ENCODE measurements around the gene ZNF221. TPM values are rescaled to one million over a fixed set of nuclear protein-coding genes. Genes with fewer than 3 reads are reported as not detected.

Gene ZNF221
- total RNA-seq, 1 experiment from 2014 or later = 2.8 TPM

DNA sequence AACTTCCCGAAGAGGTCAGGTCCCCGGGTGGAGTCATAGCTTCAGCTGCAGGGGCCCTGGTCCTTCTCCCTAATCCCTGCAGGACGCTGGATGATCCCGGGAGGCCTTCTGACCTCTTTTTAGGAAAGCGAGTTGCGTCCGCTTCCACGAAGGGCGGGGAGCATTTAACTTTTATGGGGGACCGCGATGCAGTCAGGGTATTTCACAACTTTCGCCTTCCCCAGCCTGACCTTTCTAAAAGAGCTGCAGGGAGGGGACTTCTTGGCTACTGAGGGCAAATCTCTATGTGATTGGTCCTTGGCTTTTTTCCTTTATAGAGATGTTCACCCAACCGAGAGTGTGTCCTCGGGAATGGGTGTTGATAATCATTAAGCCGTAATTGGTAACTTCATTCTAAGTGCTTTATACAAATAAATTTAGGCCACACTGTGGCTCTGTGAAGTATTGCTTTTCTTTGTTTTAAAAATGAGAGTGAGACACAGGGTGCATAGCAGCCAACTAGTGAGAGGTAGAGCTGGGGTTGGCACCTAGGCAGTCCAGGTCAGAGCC is 52.5 kb downstream of the ZNF221 start:
- no peak for DNase-seq (ENCODE audit: low read depth, low spot score)
- no TSS peak for BruUV-seq (replicated peaks)
- CTCF ChIA-PET = no interaction called here

DNA sequence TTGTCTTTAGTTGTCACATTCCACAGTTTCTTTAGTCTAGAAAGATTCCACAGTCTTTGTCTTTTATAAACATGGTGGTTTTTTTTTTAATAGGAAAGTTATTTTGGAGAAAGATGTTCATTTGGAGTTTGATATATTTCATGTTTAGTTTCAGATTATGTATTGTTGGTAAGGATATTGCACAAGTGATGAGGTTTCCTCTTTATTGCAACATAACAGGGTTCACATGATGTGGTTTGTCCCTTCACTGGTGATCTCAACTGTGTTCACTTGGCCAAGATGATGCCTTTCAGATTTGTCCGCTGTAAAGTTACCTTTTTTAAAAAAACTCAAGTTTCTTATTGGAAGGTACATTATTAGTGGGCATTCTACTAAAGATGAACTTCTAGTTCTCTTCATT is 54.9 kb downstream of the ZNF221 start:
- no peaks in the 10 kb centered on the region; the same call in none of the 2 replicates for H3K4me1 ChIP-seq (ENCODE audit: control insufficient read depth, insufficient read depth, low read length)
- intact Hi-C loops (cut with micrococcal nuclease; ENCODE audit: unreplicated experiment) (no loop called here), in situ Hi-C loops (cut with HindIII; ENCODE audit: low pct_unique_long_range_greater_than_20kb, low sequenced_read_pairs) (no loop called here)
- TF ChIP-seq POLR2AphosphoS5 (IDR thresholded peaks at IDR 0.05; ENCODE audit: low read depth, low read length) (no peak), SIN3A (IDR thresholded peaks at IDR 0.05; ENCODE audit: borderline replicate concordance, insufficient read depth, low read depth, low read length) (no peak), TCF7L2 (IDR thresholded peaks at IDR 0.05; ENCODE audit: low read depth, low read length) (no peak)
- TF ChIP-seq, protein P1, sequence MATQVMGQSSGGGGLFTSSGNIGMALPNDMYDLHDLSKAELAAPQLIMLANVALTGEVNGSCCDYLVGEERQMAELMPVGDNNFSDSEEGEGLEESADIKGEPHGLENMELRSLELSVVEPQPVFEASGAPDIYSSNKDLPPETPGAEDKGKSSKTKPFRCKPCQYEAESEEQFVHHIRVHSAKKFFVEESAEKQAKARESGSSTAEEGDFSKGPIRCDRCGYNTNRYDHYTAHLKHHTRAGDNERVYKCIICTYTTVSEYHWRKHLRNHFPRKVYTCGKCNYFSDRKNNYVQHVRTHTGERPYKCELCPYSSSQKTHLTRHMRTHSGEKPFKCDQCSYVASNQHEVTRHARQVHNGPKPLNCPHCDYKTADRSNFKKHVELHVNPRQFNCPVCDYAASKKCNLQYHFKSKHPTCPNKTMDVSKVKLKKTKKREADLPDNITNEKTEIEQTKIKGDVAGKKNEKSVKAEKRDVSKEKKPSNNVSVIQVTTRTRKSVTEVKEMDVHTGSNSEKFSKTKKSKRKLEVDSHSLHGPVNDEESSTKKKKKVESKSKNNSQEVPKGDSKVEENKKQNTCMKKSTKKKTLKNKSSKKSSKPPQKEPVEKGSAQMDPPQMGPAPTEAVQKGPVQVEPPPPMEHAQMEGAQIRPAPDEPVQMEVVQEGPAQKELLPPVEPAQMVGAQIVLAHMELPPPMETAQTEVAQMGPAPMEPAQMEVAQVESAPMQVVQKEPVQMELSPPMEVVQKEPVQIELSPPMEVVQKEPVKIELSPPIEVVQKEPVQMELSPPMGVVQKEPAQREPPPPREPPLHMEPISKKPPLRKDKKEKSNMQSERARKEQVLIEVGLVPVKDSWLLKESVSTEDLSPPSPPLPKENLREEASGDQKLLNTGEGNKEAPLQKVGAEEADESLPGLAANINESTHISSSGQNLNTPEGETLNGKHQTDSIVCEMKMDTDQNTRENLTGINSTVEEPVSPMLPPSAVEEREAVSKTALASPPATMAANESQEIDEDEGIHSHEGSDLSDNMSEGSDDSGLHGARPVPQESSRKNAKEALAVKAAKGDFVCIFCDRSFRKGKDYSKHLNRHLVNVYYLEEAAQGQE (IDR thresholded peaks at IDR 0.05; ENCODE audit: insufficient read depth in 1 of 2, low read depth in 2 of 2, low read length in 1 of 2) = no peak
- TF ChIP-seq, protein P2, sequence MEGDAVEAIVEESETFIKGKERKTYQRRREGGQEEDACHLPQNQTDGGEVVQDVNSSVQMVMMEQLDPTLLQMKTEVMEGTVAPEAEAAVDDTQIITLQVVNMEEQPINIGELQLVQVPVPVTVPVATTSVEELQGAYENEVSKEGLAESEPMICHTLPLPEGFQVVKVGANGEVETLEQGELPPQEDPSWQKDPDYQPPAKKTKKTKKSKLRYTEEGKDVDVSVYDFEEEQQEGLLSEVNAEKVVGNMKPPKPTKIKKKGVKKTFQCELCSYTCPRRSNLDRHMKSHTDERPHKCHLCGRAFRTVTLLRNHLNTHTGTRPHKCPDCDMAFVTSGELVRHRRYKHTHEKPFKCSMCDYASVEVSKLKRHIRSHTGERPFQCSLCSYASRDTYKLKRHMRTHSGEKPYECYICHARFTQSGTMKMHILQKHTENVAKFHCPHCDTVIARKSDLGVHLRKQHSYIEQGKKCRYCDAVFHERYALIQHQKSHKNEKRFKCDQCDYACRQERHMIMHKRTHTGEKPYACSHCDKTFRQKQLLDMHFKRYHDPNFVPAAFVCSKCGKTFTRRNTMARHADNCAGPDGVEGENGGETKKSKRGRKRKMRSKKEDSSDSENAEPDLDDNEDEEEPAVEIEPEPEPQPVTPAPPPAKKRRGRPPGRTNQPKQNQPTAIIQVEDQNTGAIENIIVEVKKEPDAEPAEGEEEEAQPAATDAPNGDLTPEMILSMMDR (IDR thresholded peaks at IDR 0.05) = no peak
- no peak overlapping the region for H3K4me3 ChIP-seq (ENCODE audit: low read depth in 2 of 2, low read length in 2 of 2)
- POLR2A ChIA-PET = no interaction called here
- ATAC-seq = no peak
- BruUV-seq (replicated peaks) = no TSS peak
- H3K27ac ChIP-seq (ENCODE audit: low read length) = no peak overlapping the region
- no peak for DNase-seq (ENCODE audit: low read depth, low spot score)
- CTCF ChIA-PET = no interaction called here
- peaks cover 23% of the 10 kb centered on the region; the same call in 1 of the 2 replicates for H3K9me3 ChIP-seq (ENCODE audit: control insufficient read depth, insufficient read depth, low read depth, low read length)
- no peaks in the 10 kb centered on the region for H3K27me3 ChIP-seq (ENCODE audit: control insufficient read depth, insufficient read depth, low read length)
- peaks cover 17% of the 10 kb centered on the region for H3K36me3 ChIP-seq (ENCODE audit: control insufficient read depth, insufficient read depth, low read length)

More for the DNA sequence above, 52.5 kb downstream of the ZNF221 start:
- POLR2A ChIA-PET = no interaction called here
- Histone ChIP-seq H3K27ac (ENCODE audit: low read length) (peak overlapping the region; percentile 93), H3K4me3 (ENCODE audit: low read depth in 2 of 2, low read length in 2 of 2) (peak overlapping the region; percentile 73 to 92), H3K4me1 (ENCODE audit: control insufficient read depth, insufficient read depth, low read length) (no peaks in the 10 kb centered on the region; the same call in none of the 2 replicates), H3K9me3 (ENCODE audit: control insufficient read depth, insufficient read depth, low read depth, low read length) (peaks cover 2% of the 10 kb centered on the region; the same call in 1 of the 2 replicates), H3K27me3 (ENCODE audit: control insufficient read depth, insufficient read depth, low read length) (no peaks in the 10 kb centered on the region), H3K36me3 (ENCODE audit: control insufficient read depth, insufficient read depth, low read length) (peaks cover 3% of the 10 kb centered on the region; the same call in 1 of the 2 replicates)
- TF ChIP-seq TCF7L2 (IDR thresholded peaks at IDR 0.05; ENCODE audit: low read depth, low read length) = no peak
- TF ChIP-seq, protein P1 (IDR thresholded peaks at IDR 0.05; ENCODE audit: insufficient read depth in 1 of 2, low read depth in 2 of 2, low read length in 1 of 2) = no peak
- TF ChIP-seq, protein P2 (IDR thresholded peaks at IDR 0.05) = no peak
- peak; percentile 56 for ATAC-seq
- in situ Hi-C loops (cut with HindIII; ENCODE audit: low pct_unique_long_range_greater_than_20kb, low sequenced_read_pairs) = no loop called here
- intact Hi-C loops (cut with micrococcal nuclease; ENCODE audit: unreplicated experiment) = no loop called here
